ENCODE measurements around the gene NUMB. TPM values are rescaled to one million over a fixed set of nuclear protein-coding genes. Genes with fewer than 3 reads are reported as not detected.

NUMB gene
- total and polyA plus RNA-seq, 2 of the 13 experiments (the other 11 are each of a cell fraction or from before 2014, with no cell fraction given): 20.3 to 71.1 TPM

GRCh38 chr14:73236157-73236556 is 222.2 kb downstream of the NUMB start:
- DNase-seq (ENCODE audit: low spot score): no peak
- intact Hi-C loops (cut with micrococcal nuclease; ENCODE audit: unreplicated experiment): loop anchor here (10.0 kb wide), 1 partner anchor 49 kb away; no protein-coding TSS in a partner anchor
- H3K27me3 ChIP-seq (ENCODE audit: control insufficient read depth in 1 of 2, insufficient read depth in 2 of 2, low read length in 2 of 2): peaks cover 15 to 76% of the 10 kb centered on the region in 2 experiments
- in situ Hi-C loops (cut with HindIII; ENCODE audit: extremely low pct_ligation_motif_present, low pct_unique_long_range_greater_than_20kb): no loop called here
- ChIA-PET POLR2A (no interaction called here), CTCF (ENCODE audit: low intra/inter-chr PET ratio, low total read pairs) (no interaction called here)
- H4K20me1 ChIP-seq (ENCODE audit: insufficient read depth, low read length): no peaks in the 10 kb centered on the region
- no TSS peak for BruUV-seq (replicated peaks)
- H3K79me2 ChIP-seq (ENCODE audit: insufficient read depth, low read length): no peaks in the 10 kb centered on the region
- no peak overlapping the region for H3K4me3 ChIP-seq (replicated peaks in 1 of 3; ENCODE audit: insufficient read depth in 1 of 3, low read depth in 2 of 3, low read length in 3 of 3)
- TF ChIP-seq JUNB (CRISPR knock-in tag; IDR thresholded peaks at IDR 0.05; ENCODE audit: borderline replicate concordance): no peak
- no peak for TF ChIP-seq RERE (CRISPR knock-in tag; IDR thresholded peaks at IDR 0.05; ENCODE audit: low read depth)
- TF ChIP-seq ZNF724P (CRISPR knock-in tag; IDR thresholded peaks at IDR 0.05; ENCODE audit: borderline replicate concordance): no peak
- TF ChIP-seq ZMAT5 (CRISPR knock-in tag; IDR thresholded peaks at IDR 0.05; ENCODE audit: borderline replicate concordance, low read depth): no peak
- no peak for TF ChIP-seq NCOA1 (CRISPR knock-in tag; IDR thresholded peaks at IDR 0.05)
- no peak for TF ChIP-seq ZNF317 (CRISPR knock-in tag; IDR thresholded peaks at IDR 0.05)
- no peak for TF ChIP-seq ZFAT (CRISPR knock-in tag; conservative IDR thresholded peaks at IDR 0.05)
- no peak for TF ChIP-seq ESRRA (CRISPR knock-in tag; IDR thresholded peaks at IDR 0.05; ENCODE audit: low read depth)
- no peak for TF ChIP-seq KAT7 (CRISPR knock-in tag; IDR thresholded peaks at IDR 0.05; ENCODE audit: borderline replicate concordance)
- TF ChIP-seq CENPT (CRISPR knock-in tag; IDR thresholded peaks at IDR 0.05; ENCODE audit: low read depth): no peak
- no peak for TF ChIP-seq ELK4 (CRISPR knock-in tag; IDR thresholded peaks at IDR 0.05; ENCODE audit: borderline replicate concordance)
- TF ChIP-seq ARID2 (CRISPR knock-in tag; IDR thresholded peaks at IDR 0.05; ENCODE audit: borderline replicate concordance): no peak
- no peak for TF ChIP-seq SMARCE1 (IDR thresholded peaks at IDR 0.05; ENCODE audit: borderline replicate concordance)
- TF ChIP-seq ZNF614 (CRISPR knock-in tag; IDR thresholded peaks at IDR 0.05; ENCODE audit: borderline replicate concordance): no peak
- TF ChIP-seq RARG (CRISPR knock-in tag; IDR thresholded peaks at IDR 0.05; ENCODE audit: low read depth): no peak
- no peak for TF ChIP-seq TSC22D2 (CRISPR knock-in tag; IDR thresholded peaks at IDR 0.05; ENCODE audit: borderline replicate concordance)
- TF ChIP-seq SRY (CRISPR knock-in tag; IDR thresholded peaks at IDR 0.05): no peak
- FAIRE-seq: no peak
- no peak overlapping the region for H3K27ac ChIP-seq (ENCODE audit: extremely low read length, insufficient read depth, low read length)
- no peaks in the 10 kb centered on the region for H3K36me3 ChIP-seq (replicated peaks in 1 of 2; ENCODE audit: control insufficient read depth in 1 of 2, insufficient read depth in 2 of 2, low read length in 2 of 2)
- H3K4me2 ChIP-seq (ENCODE audit: low read depth, low read length): no peak overlapping the region
- no peak for ATAC-seq
- H3K9ac ChIP-seq (ENCODE audit: insufficient read depth, low read depth, low read length): no peak overlapping the region
- no peak overlapping the region for H2AFZ ChIP-seq (ENCODE audit: low read length)
- no peaks in the 10 kb centered on the region for H3K9me3 ChIP-seq (ENCODE audit: low read length)
- H3K4me1 ChIP-seq (ENCODE audit: insufficient read depth, low read length): peaks cover 42% of the 10 kb centered on the region
- 61% methylated on average over 11 of the region's 11 CpGs for WGBS (ENCODE audit: low lambda C conversion rate)
